Smooth muscle cell (in vitro differentiated cells): ENCODE data around the gene DND1. TPM values are rescaled to one million over a fixed set of nuclear protein-coding genes. Genes with fewer than 3 reads are reported as not detected.
"Not testable (repeated sequence)": the region's sequence is repeated elsewhere in the genome, so short reads cannot be mapped to it uniquely, and the experiment has no call there.

Experiments
- DNase-seq: peaks from one replicate; lab custom pipeline; 2025; ENCODE audit not compliant: unreplicated experiment; lab: John Stamatoyannopoulos, UW
- H2AFZ ChIP-seq: fragments of 200-600 bp; sonication (generic); 2 replicates; pipeline ENCODE4 v1.6.0; 2016; ENCODE audit warnings: antibody characterized with exemption, low read depth, mild to moderate bottlenecking
- H3F3A ChIP-seq: fragments of 200-600 bp; sonication (generic); 2 replicates; pipeline ENCODE4 v1.6.0; 2017; ENCODE audit warnings: antibody characterized with exemption, low read depth
- H3K27ac ChIP-seq: fragments of 200-600 bp; sonication (generic); 2 replicates; pipeline ENCODE4 v1.5.1; 2016; ENCODE audit warnings: low read depth, mild to moderate bottlenecking
- H3K27me3 ChIP-seq: fragments of 200-600 bp; sonication (generic); 2 replicates; pipeline ENCODE4 v1.6.1; 2016; ENCODE audit warnings: low read depth, mild to moderate bottlenecking
- H3K36me3 ChIP-seq: fragments of 200-600 bp; sonication (generic); 2 replicates; pipeline ENCODE4 v1.5.1; 2016; ENCODE audit warnings: low read depth
- H3K4me1 ChIP-seq: fragments of 200-600 bp; sonication (generic); 2 replicates; pipeline ENCODE4 v1.5.1; 2016; ENCODE audit warnings: low read depth
- H3K4me2 ChIP-seq: fragments of 200-600 bp; sonication (generic); 2 replicates; pipeline ENCODE4 v1.6.0; 2016; ENCODE audit warnings: mild to moderate bottlenecking
- H3K4me3 ChIP-seq: fragments of 200-600 bp; sonication (generic); 2 replicates; pipeline ENCODE4 v1.5.1; 2016; ENCODE audit warnings: mild to moderate bottlenecking
- H3K79me2 ChIP-seq: fragments of 200-600 bp; sonication (generic); 2 replicates; pipeline ENCODE4 v1.6.0; 2016; ENCODE audit warnings: low read depth, mild to moderate bottlenecking
- H3K9ac ChIP-seq: fragments of 200-600 bp; sonication (generic); 2 replicates; pipeline ENCODE4 v1.6.0; 2016; ENCODE audit warnings: low read depth
- H3K9me3 ChIP-seq: fragments of 200-600 bp; sonication (generic); replicated peaks from 2 replicates; pipeline ENCODE4 v1.5.1; 2016; ENCODE audit warnings: low read depth
- H4K20me1 ChIP-seq: fragments of 200-600 bp; sonication (generic); 2 replicates; pipeline ENCODE4 v1.6.0; 2016; ENCODE audit warnings: low read depth
- WGBS: methylation state at CpG from one replicate; pipeline ENCODE4 v1.1.7; 2016; ENCODE audit warnings: low lambda C conversion rate; 5-methylcytosine and 5-hydroxymethylcytosine counted together
- polyA plus RNA-seq: library from polyadenylated mRNA; unstranded; fragments of >200 nt; fragmentation: Nextera tagmentation; extraction: Ambion mirVana; gene quantifications from 2 replicates; pipeline ENCODE4 v1.2.1, GENCODE V29; 2016
- total RNA-seq: library from RNA; depleted of rRNA; stranded (reverse); fragments of >200 nt; gene quantifications from 2 replicates; pipeline ENCODE4 v1.2.3, GENCODE V29; 2014
- TF ChIP-seq, protein P1 (sequence below): fragments of 200-600 bp; sonication (generic); IDR thresholded peaks from 2 replicates; pipeline ENCODE4 v1.5.1; 2017; ENCODE audit warnings: borderline replicate concordance, mild to moderate bottlenecking, antibody characterized with exemption; ENCODE audit not compliant: insufficient read depth, poor library complexity, severe bottlenecking

DND1 gene
- total RNA-seq, result 0.27 and 2.2 TPM in 2 replicates
- polyA plus RNA-seq, result 0.31 and 0.64 TPM in 2 replicates

DNA sequence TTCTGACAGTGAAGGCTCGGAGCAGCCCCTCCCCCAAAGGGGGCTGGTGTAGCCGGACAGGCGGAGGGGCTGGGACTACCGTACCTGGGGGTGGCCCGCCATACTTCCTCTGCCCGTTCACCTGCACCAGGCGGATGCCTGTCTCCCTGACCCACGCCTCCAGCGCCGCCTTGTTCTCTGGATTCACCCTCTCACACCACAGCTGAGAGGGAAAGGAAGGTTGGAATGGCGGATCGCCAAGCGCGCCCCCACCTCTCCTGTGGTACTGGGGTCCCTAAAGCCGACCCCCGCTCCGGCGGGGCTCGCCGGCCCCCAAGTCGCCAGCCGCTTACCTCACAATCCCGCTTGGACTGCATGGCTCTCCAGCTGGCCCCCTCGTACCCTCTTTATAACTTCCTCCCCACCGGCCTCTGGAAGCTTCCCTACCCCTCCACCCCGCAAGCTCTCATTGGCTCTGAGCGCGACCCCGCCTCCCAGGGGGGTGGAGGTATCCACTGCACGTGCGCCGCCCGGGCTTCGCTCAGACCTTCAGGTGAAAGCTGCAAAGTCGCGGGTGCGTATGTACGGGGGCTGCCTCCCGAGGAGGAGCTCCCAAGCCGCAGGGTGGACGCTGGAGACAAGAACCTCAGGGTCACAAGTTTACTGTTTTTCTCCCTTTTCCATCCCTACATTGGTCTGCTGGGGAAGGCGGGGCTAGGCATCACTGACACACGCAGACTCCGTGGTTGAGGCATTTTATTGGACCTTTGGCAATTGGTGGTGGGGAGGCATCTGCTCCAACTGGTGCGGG, at the start of gene DND1:
Gene DND1, minus strand, starts transcription at position 390 of the 790 bp plus-strand sequence. Its CDS starts 34 bp downstream, at position 356.
- no peak for DNase-seq
- no peaks in the 10 kb centered on the region for H3K27me3 ChIP-seq
- H3K27ac ChIP-seq, result no peak within 1 kb of the TSS
- H3K9ac ChIP-seq, result no peak within 1 kb of the TSS
- H3F3A ChIP-seq, result peaks cover 12% of the 10 kb centered on the region
- H2AFZ ChIP-seq, result no peak within 1 kb of the TSS
- H4K20me1 ChIP-seq, result no peaks in the 10 kb centered on the region
- no peak within 1 kb of the TSS for H3K4me2 ChIP-seq
- H3K4me1 ChIP-seq, result no peaks in the 10 kb centered on the region
- TF ChIP-seq, protein P1, sequence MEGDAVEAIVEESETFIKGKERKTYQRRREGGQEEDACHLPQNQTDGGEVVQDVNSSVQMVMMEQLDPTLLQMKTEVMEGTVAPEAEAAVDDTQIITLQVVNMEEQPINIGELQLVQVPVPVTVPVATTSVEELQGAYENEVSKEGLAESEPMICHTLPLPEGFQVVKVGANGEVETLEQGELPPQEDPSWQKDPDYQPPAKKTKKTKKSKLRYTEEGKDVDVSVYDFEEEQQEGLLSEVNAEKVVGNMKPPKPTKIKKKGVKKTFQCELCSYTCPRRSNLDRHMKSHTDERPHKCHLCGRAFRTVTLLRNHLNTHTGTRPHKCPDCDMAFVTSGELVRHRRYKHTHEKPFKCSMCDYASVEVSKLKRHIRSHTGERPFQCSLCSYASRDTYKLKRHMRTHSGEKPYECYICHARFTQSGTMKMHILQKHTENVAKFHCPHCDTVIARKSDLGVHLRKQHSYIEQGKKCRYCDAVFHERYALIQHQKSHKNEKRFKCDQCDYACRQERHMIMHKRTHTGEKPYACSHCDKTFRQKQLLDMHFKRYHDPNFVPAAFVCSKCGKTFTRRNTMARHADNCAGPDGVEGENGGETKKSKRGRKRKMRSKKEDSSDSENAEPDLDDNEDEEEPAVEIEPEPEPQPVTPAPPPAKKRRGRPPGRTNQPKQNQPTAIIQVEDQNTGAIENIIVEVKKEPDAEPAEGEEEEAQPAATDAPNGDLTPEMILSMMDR, result no peak
- H3K36me3 ChIP-seq, result no peaks in the 10 kb centered on the region
- WGBS, result 96% methylated on average over 43 of the region's 45 CpGs
- H3K79me2 ChIP-seq, result no peaks in the 10 kb centered on the region
- H3K4me3 ChIP-seq, result no peak within 1 kb of the TSS
- H3K9me3 ChIP-seq, result no peaks in the 10 kb centered on the region

DNA sequence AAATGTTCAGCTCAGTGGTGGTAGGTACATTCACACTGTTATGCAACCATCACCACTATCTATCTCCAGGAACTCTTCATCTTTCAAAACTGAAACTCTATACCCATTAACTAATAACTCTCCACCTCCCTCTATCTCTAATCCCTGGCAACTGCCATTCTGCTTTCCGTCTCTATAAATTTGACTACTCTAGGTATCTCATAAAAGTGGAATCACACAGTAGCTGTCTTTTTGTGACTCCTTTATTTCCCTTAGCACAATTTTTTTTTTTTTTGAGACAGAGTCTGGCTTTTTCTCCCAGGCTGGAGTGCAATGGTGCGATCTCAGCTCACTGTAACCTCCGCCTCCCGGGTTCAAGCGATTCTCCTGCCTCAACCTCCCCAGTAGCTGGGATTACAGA, 48.0 kb upstream of the DND1 start:
- DNase-seq, H3K9me3 ChIP-seq, H3K27ac ChIP-seq, H2AFZ ChIP-seq, H3K36me3 ChIP-seq, H3K4me2 ChIP-seq, H4K20me1 ChIP-seq, H3K4me1 ChIP-seq, H3F3A ChIP-seq, H3K4me3 ChIP-seq, H3K79me2 ChIP-seq, H3K9ac ChIP-seq, H3K27me3 ChIP-seq: not testable (repeated sequence)
- WGBS, result 79% methylated on average over 4 of the region's 5 CpGs

DNA sequence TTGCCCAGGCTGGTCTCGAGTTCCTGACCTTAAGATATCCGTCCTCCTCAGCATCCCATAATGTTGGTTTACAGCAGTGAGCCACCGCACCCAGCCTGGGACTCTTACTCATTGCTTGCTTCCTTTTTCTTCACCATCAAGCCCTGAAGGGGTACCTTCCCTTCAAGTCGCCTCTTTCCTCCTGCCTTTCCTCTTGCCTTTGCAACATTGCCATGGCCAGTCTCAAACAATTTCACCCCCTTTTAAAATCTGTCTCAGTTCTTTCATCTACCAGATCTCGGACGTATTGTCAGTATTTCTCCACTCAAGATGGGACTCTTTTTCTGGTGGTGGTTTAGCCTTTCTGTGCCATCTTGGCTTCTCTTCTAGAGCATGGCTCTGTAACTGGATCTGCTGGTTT, 47.4 kb upstream of the DND1 start:
- not testable (repeated sequence) for H3K4me1 ChIP-seq, H3K4me2 ChIP-seq, DNase-seq, H3F3A ChIP-seq, H4K20me1 ChIP-seq, H3K9me3 ChIP-seq, H2AFZ ChIP-seq, H3K79me2 ChIP-seq, H3K27me3 ChIP-seq, H3K9ac ChIP-seq, H3K36me3 ChIP-seq, H3K4me3 ChIP-seq, H3K27ac ChIP-seq
- 75% methylated on average over 6 of the region's 6 CpGs for WGBS

DNA sequence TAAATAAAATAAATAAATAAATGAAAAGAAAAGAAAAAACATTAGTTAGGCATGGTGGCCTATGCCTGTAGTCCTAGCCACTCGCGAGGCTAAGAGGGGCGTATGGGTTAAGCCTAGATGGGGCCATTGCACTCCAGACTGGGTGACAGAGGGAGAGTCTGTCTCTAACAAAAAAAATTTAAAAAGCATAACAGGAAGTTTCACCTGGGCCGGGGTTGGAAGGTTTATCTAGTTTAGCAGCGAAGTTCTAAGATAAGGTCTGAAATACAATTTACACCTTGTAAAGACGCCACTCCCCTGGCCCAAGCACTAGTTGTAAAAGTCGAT, 44.9 kb upstream of the DND1 start:
- Histone ChIP-seq H3K9me3 (no peaks in the 10 kb centered on the region), H3K27ac (peak overlapping the region; percentile 76), H2AFZ (no peak overlapping the region), H4K20me1 (no peaks in the 10 kb centered on the region), H3K79me2 (no peaks in the 10 kb centered on the region), H3K27me3 (no peaks in the 10 kb centered on the region), H3K4me3 (peak overlapping the region; percentile 32), H3K9ac (no peak overlapping the region), H3K4me1 (no peaks in the 10 kb centered on the region), H3F3A (no peaks in the 10 kb centered on the region), H3K4me2 (peak overlapping the region; percentile 76), H3K36me3 (no peaks in the 10 kb centered on the region)
- TF ChIP-seq, protein P1, result no peak
- 74% methylated on average over 7 of the region's 7 CpGs for WGBS
- no peak for DNase-seq

DNA sequence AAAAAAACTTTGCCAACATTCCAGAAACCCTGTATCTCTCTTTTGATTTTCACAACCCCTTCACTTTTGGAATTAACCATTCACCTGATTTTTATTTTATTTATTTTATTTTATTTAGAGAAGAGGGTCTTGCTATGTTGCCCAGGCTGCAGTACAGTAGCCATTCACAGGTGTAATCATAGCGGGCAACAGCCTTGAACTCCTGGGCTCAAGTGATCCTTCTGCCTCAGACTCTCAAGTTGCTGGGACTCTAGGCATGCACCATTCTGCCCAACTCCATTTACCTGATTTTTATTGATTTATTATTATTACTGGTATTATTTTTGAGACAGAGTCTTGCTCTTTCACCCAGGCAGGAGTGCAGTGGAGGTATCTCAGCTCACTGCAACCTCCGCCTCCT, 42.9 kb upstream of the DND1 start:
- not testable (repeated sequence) for H3K27ac ChIP-seq, H3K4me1 ChIP-seq, H3K4me2 ChIP-seq, H3K36me3 ChIP-seq, H3K9ac ChIP-seq, H3K27me3 ChIP-seq, H3K79me2 ChIP-seq, DNase-seq, H3K4me3 ChIP-seq, H3F3A ChIP-seq, H3K9me3 ChIP-seq, H2AFZ ChIP-seq, H4K20me1 ChIP-seq
- whole genome bisulfite sequencing, result 98% methylated on average over 2 of the region's 2 CpGs
